ENCODE data around the gene BEST2.
"Not testable (repeated sequence)": the region's sequence is repeated elsewhere in the genome, so short reads cannot be mapped to it uniquely, and the experiment has no call there.

The BEST2 gene

DNA sequence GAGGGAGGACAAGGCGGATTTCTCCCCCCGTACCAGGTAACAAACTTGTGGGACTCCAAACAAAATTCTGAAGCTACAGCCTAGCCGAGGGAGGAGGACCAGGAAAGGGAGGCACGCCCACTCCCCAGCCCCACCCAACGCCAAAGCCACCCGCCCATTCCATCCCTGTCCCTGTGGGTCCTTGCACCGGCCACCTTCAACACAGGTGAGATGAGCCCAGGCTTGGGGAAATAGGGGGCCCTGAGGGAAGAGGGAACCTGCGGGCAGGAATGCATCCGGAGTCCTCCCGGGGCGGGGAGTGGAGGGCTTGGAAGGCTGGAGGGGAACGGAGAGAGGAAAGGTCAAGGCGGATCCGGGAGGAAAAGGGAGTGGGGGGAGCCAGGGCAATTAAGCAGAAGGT lies at the start of gene BEST2:
Gene BEST2, plus strand, starts transcription at position 157 of the 400 bp plus-strand sequence. CDS start 802 bp downstream, outside the sequence.
- DNase-seq, result no peak

DNA sequence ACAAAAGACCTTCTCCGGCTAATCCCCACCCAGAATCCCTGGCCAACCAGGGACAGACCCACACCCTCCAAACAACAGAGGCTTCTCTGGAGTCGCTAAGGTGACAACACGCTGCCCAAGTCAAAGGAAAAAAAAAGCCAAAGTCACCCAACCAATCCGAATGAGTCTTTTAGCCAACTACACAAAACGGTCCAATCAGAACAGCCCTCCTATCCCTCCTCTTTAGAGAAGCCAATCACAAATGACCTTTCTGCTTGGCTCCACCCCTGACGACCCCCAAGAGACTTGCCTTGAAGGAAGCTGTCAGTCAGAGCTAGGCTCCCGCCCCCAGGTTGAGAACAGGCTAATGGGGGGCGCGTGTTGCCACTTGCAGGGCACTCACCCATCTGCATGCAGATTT lies 48.5 kb upstream of the BEST2 start:
- peak; percentile 97 for DNase-seq

GRCh38 chr19:12705169-12705568 lies 46.4 kb upstream of the BEST2 start:
- DNase-seq, result no peak

DNA sequence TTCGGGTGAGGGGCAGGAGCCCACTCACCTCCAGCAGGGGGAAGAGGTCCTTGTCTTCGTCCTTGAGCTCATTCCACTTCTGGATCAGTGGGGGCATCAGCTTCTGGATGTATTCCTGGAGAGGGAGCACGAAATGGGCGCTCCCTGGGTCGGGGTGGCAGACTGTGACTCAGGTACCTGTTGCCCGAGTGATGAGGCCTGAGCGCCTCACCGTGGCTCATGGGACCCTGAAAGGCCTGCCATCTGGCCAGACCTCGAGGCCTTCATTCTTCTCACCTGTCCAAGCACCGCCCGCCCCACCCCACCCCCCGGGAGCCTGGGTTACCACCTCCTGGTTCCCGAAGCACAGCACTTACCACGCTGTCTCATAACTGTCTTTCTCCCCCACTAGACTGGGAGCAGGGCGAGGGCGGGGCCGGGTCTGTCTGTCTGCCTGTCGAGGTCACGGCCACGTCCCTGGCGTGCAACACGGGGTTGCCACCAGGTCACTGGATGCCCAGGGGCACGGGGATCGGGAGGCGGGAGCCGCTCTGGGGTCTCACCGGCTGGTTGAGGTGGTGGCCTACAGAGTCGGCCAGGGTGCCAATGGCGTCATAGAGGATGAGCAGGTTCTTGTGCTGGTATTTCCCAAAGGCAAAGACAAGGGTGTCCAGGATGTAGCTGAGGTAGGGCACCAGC lies 45.8 kb upstream of the BEST2 start:
- DNase-seq, result no peak

DNA sequence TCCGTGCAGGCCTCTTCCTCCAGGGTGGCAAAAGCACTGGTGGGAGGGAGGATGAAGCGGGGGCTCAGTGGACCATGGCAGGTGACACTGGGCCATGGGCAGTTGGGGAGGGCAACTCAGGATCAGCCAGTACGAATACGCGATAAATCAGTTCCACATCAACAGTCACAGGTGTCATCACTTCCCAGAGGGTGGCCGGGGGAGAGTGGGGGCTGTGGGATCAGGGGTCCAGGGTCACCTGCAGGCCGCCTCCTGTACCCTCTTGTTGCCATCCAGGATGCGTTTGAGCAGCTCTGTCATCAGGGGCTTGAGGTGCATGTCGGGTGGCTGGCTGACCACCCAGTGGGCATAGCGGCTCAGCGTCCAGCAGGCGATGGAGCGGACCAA lies 45.3 kb upstream of the BEST2 start:
- no peak for DNase-seq

GRCh38 chr19:12708641-12709040 lies 43.0 kb upstream of the BEST2 start:
- DNase-seq, result no peak

GRCh38 chr19:12711187-12711586 lies 40.4 kb upstream of the BEST2 start:
- DNase-seq, result no peak

DNA sequence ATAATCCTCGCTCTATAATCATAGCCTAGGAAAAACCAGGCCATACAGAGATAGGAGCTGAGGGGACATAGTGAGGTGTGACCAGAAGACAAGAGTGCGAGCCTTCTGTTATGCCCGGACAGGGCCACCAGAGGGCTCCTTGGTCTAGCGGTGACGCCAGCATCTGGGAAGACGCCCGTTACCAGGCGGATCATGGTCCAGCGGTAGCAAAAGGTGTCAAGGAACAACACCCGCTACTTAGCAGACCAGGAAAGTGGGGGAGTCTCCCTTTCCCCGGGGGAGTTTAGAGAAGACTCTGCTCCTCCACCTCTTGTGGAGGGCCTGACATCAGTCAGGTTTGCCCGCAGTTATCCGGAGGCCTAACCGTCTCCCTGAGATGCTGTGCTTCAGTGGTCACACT lies 39.5 kb upstream of the BEST2 start:
- not testable (repeated sequence) for DNase-seq

- DNase-seq, result not testable (repeated sequence)
Measured at GRCh38 chr19:12713304-12713703, 38.3 kb upstream of the BEST2 start.

DNA sequence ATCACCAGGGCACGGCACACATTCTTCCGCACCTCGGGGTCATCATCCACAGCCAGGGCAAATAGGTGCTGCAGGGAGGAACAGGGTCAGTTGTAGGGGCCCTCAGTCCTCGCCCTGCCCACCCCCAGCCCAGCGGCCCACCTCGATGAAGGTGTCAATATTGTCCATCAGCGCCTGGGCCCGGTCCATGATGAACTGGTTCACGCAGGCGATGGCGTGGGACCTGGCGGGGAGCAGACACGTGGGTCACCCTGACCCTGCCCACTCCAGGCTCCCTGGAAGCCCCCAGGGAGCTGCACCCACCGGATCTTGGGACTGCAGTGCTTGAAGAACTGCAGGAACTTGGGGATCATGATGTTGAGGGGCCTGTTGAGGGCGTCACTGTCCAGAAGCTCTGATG lies 36.5 kb upstream of the BEST2 start:
- DNase-seq, result no peak

DNA sequence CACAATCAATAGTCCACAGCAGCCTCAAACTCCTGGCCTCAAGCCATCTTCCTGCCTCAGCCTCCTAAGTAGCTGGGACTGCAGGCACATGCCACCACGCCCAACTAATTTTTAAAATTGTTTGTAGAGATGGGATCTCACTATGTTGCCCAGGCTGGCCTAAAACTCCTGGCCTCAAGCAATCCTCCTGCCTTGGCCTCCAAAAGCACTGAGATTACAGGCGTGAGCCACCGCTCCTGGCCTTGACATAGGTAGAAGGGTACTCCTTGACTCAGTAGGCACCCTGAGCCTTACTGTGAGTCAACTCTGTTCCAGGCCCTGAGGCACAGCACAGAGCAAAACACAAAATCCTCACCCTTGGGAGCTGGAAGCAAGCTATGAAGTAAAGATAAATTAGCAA lies 35.7 kb upstream of the BEST2 start:
- DNase-seq, result no peak

GRCh38 chr19:12720296-12720695 lies 31.3 kb upstream of the BEST2 start:
- no peak for DNase-seq

- no peak for DNase-seq
Measured at GRCh38 chr19:12720851-12721655, 30.5 kb upstream of the BEST2 start.

GRCh38 chr19:12721656-12722565 lies 29.7 kb upstream of the BEST2 start:
- peak; percentile 72 for DNase-seq

- DNase-seq, result peak; percentile 100
Measured at GRCh38 chr19:12722566-12723380, 28.8 kb upstream of the BEST2 start.

DNA sequence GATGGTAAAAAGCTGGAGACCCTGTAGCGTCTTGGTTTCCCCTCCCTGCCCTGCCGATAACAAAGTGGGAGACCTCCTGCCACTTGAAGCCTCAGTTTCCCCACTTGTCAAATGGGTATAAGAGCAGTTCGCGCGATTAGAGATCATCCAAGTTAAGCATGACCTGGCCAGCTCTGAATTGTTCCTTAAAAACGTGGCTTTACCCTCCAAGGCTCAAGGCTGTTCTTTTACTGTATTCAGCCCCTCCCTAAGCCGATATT lies 28.3 kb upstream of the BEST2 start:
- DNase-seq, result peak; percentile 77

- DNase-seq, result peak; percentile 97
Measured at GRCh38 chr19:12723641-12724426, 27.8 kb upstream of the BEST2 start, which contains the start of gene TNPO2. TNPO2 (minus strand) TSS chr19:12723932; CDS start chr19:12720977, 2,955 bp downstream.

GRCh38 chr19:12725612-12726011 lies 26.0 kb upstream of the BEST2 start:
- not testable (repeated sequence) for DNase-seq

DNA sequence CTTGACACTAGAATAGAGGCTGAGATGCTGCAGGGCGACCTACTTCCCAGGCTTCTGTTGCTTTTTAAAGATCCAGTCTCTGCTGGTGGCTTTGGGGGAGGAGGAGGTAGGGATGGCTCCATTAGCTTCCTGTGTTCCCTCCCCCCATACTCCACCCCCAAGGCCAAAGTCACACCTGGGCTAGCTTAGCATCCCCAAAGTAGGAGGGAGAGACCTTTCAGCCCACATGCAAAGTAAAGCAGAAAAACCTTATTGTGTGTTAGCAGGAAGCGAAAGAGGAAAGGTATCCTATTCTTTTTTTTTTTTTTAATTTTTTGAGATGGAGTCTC lies 24.6 kb upstream of the BEST2 start:
- DNase-seq, result no peak

GRCh38 chr19:12727745-12728433 lies 23.7 kb upstream of the BEST2 start:
- DNase-seq, result peak; percentile 47

GRCh38 chr19:12730064-12730463 lies 21.5 kb upstream of the BEST2 start:
- no peak for DNase-seq

Measured in NCI-H82 (cell line).